ENCODE results near the gene INPP5D.

INPP5D gene

DNA sequence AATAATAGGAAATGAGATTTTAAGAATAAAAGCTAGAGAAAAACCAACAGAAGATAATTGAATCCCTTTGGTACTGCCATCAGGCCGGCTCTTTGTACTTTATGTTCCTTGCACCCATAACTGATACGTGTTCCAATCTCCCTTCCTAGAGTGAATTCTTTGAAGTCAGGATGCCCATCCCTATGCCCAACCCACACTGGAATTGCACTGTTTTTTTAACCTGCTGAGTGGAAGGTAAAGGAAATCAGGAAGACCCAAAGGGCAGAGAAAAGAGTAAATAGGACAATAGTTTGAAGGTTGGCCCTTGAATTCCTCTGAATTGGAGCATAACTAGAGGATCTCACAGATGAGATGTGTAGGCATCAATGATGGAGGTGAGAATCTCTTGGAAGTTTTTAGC lies 187.0 kb downstream of the INPP5D start:
- no peak for DNase-seq

DNA sequence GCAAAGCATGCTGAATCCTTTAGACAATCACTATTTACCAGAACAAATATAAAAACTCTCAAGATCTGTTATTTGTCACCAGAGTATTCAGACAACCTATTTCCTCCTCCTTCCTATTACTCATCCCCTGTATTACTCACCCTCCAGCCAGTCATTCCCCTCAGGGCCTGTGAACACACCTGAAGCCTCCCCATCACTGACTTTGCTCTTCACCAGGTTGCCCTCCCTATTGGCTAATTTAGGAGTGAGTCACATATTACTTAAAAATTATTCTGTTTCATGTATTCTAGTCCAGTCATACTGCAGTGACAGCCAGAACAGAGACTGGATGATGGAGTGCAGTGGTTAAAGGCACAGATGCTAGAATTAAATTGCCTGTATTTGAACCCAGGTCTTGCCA lies 187.6 kb downstream of the INPP5D start:
- no peak for DNase-seq

DNA sequence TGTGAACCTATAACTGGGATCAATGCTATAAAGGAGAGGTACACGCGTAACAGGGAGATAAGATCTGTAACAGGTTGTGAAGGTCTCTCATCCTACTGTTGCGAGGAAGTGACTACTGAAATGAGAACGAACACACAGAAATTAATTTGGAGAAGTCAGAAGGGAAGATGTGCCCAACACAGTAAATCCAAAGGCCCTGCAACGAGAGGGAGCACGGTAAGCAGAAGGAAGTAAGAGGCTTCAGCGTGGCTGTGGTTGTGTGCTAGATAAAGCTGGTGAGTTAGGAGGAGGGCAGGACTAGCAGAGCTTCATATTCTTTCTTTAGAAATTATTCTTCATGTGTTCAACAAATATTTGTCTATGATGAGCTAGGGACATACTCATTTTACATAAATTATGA lies 188.9 kb downstream of the INPP5D start:
- no peak for DNase-seq

DNA sequence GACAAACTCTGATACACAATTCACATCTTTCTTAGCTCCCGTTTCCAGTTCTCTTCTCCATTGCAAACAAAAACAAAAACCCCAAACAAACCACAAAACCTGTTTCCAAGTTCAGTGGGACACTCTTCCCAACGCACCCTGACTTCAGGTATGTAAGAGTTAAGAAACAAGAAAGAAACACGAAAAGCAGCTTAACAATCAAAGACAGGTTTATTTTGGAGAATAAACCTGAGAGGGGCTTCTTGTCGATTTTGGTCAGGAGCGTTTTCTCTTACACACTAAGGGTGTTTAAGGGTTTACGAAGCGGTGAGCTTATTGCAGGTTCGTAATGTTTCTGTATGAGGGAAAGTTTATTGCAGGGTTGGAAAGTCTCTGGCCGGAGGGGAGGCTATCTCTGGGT lies 190.4 kb downstream of the INPP5D start:
- no peak for DNase-seq

DNA sequence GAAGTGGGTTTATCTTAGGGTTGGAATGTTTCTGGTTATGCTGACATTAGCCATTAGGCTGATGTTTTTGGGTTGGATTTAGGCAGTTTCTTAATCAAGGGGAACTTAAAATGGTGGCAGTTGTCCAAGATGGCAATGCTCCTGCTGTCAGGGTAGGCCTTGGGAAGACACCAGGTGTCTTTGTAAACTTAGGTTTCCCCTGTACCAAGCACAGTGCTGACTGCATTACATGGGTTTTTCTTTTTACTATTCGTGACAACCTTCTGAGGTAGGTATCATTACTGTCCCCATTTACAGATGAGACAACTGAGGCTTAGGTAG lies 190.8 kb downstream of the INPP5D start:
- DNase-seq = no peak

DNA sequence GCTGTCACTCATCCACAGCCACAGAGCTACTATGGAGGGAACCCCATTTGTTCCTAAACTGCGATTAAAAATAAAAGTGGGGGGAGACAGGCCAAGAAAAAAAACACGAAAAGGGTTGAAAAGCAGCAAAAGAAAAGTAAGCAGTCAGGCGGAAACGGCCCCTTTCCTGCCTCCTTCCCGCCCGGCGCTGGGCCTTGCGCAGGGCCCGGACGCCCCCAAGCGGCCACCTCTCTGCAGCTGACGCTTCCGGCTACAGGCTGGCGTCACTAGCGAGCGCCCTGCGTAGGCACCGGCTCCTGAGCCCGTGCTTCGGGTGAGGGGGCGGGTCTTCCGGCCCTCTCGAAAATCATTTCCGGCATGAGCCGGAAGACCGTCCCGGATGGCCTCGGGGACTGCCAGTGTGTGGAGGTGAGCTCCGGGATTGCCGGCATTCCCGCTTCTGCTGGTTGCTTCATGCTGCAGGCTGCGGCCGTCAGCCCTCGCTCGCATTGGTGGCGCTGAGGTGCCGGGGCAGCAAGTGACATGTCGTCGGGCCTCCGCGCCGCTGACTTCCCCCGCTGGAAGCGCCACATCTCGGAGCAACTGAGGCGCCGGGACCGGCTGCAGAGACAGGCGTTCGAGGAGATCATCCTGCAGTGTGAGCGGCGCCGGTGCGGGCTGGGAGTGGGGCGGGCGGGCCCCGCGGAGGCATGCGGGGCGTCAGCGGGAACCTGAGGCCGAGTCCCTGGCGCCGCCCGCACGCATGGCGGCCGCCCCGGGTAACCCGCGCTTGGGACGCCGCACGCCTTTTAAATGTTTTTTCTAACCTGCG lies 191.4 kb downstream of the INPP5D start, which contains the start of gene ATG16L1:
Gene ATG16L1 (plus strand): TSS at position 368 of the 811 bp plus-strand sequence. CDS start 155 bp downstream, at position 523.
- DNase-seq = peak; percentile 80

DNA sequence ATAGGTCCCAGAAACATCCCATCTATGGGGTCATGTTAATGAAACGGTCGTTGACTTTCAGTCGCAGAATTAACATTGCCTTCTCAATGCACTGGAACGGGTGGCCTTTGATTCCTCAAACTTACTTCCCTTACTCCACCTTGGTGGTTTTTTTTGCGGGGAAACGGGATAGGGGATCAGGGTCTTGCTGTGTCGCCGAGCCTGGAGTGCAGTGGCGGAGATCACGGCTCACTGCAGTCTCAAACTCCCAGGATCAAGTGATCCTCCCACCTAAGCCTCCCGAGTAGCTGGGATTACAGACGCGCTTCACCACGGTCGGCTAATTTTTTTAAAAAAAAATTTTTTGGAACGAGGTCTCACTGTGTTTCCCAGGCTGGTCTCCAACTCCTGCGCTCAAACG lies 192.1 kb downstream of the INPP5D start:
- DNase-seq = no peak

DNA sequence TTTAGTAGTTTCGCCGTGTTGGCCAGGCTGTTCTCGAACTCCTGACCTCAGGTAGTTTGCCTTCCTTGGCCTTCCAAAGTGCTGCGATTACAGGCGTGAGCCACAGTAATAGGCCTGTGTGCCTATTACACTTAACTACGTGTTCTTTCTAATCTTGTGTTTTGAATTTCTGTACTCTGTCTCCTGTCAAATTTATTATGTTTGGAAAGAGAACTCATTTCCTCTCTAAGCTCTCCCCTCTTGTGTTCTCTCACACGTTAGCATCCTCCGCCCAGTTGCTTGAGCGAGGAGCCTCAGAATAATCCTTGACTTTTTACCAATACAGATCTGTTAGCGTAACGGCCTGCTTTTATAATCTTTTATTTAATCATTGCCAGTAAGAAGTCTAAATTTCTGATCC lies 195.0 kb downstream of the INPP5D start:
- DNase-seq = no peak

DNA sequence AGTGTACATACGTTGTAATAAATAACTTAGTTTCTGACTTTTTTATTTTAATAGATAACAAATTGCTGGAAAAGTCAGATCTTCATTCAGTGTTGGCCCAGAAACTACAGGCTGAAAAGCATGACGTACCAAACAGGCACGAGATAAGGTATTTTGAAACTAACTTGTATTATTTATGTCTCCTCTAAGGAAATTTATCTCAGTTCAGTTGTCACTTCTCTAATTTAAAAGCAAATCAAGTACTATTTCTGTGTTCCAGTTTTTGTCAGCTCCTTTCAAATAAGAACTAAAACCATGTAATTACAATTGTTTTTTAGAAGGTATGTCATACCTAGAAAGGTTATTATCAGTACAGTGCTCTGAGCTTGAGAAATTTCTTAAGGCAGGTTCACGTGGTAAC lies 195.9 kb downstream of the INPP5D start:
- DNase-seq = no peak
